HEK293T (cell line): ENCODE results near the gene FAM43A.

Experiments used
- CTCF ChIA-PET: fragments of 350-600 bp; formaldehyde crosslinking; extraction: SDS; loops from one replicate; lab custom pipeline; 2021; ENCODE audit warnings: antibody characterized with exemption, inconsistent platforms; lab: Yijun Ruan, JAX
- POLR2A ChIA-PET: fragments of 350-600 bp; formaldehyde crosslinking; extraction: SDS; loops from one replicate; lab custom pipeline; 2020; ENCODE audit warnings: antibody characterized with exemption, inconsistent platforms; lab: Yijun Ruan, JAX
- DNase-seq: peaks from one replicate; pipeline ENCODE4 v3.0.0; 2012; ENCODE audit warnings: mixed read lengths; ENCODE audit errors: extremely low spot score
- BHLHE40 ChIP-seq: fragments of 450-650 bp; IDR thresholded peaks from 2 replicates; pipeline ENCODE4 v1.6.1; 2016; ENCODE audit warnings: mild to moderate bottlenecking, moderate library complexity, borderline replicate concordance
- CTBP1 ChIP-seq: fragments of 450-650 bp; IDR thresholded peaks from 2 replicates; pipeline ENCODE4 v1.6.1; 2016; ENCODE audit warnings: borderline replicate concordance
- ELF4 ChIP-seq: fragments of 450-650 bp; IDR thresholded peaks from 2 replicates; pipeline ENCODE4 v1.6.1; 2017; ENCODE audit warnings: antibody characterized with exemption
- FOXA1 ChIP-seq: fragments of 450-650 bp; IDR thresholded peaks from 2 replicates; pipeline ENCODE4 v1.6.1; 2016; ENCODE audit warnings: mild to moderate bottlenecking
- FOXK2 ChIP-seq: fragments of 450-650 bp; IDR thresholded peaks from 2 replicates; pipeline ENCODE4 v1.6.1; 2016; ENCODE audit warnings: mild to moderate bottlenecking
- FOXM1 ChIP-seq: fragments of 450-650 bp; IDR thresholded peaks from 2 replicates; pipeline ENCODE4 v1.6.1; 2017; ENCODE audit warnings: mild to moderate bottlenecking, borderline replicate concordance
- HDGF ChIP-seq: fragments of 450-650 bp; IDR thresholded peaks from 2 replicates; pipeline ENCODE4 v1.6.1; 2017; ENCODE audit warnings: antibody characterized with exemption, borderline replicate concordance
- L3MBTL2 ChIP-seq: fragments of 450-650 bp; conservative IDR thresholded peaks from 2 replicates; pipeline ENCODE4 v1.6.1; 2016; ENCODE audit warnings: mild to moderate bottlenecking
- LEF1 ChIP-seq: fragments of 450-650 bp; IDR thresholded peaks from 2 replicates; pipeline ENCODE4 v1.6.1; 2017; ENCODE audit warnings: mild to moderate bottlenecking, borderline replicate concordance
- NFRKB ChIP-seq: fragments of 450-650 bp; IDR thresholded peaks from 2 replicates; pipeline ENCODE4 v1.6.1; 2016; ENCODE audit warnings: mild to moderate bottlenecking, moderate library complexity
- SP1 ChIP-seq: fragments of 450-650 bp; IDR thresholded peaks from 2 replicates; pipeline ENCODE4 v1.6.1; 2017
- SUZ12 ChIP-seq: fragments of 450-650 bp; IDR thresholded peaks from 2 replicates; pipeline ENCODE4 v1.6.1; 2016; ENCODE audit warnings: mild to moderate bottlenecking
- TARDBP ChIP-seq: fragments of 450-650 bp; IDR thresholded peaks from 2 replicates; pipeline ENCODE4 v1.6.1; 2016
- ZNF384 ChIP-seq: fragments of 450-650 bp; IDR thresholded peaks from 2 replicates; pipeline ENCODE4 v1.6.1; 2016
- TF ChIP-seq, protein P1 (sequence below): fragments of 450-650 bp; IDR thresholded peaks from 2 replicates; pipeline ENCODE4 v1.6.1; 2016

Gene FAM43A

DNA sequence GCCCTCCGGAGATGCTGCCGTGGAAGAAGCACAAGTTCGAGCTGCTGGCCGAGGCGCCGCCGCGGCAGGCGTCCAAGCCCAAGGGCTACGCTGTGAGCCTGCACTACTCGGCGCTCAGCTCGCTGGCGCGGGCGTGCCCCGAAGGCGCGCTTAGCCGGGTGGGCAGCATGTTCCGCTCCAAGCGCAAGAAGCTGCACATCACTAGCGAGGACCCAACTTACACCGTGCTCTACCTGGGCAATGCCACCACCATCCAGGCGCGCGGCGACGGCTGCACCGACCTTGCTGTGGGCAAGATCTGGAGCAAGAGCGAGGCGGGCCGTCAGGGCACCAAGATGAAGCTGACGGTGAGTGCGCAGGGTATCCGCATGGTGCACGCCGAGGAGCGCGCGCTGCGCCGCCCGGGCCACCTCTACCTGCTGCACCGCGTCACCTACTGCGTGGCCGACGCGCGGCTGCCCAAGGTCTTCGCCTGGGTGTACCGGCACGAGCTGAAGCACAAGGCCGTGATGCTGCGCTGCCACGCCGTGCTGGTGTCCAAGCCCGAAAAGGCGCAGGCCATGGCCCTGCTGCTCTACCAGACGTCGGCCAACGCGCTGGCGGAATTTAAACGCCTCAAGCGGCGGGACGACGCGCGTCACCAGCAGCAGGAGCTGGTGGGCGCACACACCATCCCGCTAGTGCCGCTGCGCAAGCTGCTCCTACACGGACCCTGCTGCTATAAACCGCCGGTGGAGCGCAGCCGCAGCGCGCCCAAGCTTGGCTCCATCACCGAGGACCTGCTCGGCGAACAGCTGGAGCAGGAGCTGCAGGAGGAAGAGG, 1.3 kb downstream of the FAM43A start:
- ChIA-PET POLR2A (interaction anchor here (0.8 to 1.7 kb wide), 5 partner anchors 15 to 583 kb away, joined by 3 to 4 read pairs (median 4); partner anchors contain the start of gene LSG1), CTCF (interaction anchor here (0.7 kb wide), 1 partner anchor 1388 kb away, joined by 3 read pairs; no protein-coding TSS in a partner anchor)
- TF ChIP-seq FOXA1: no peak
- no peak for TF ChIP-seq TARDBP
- no peak for TF ChIP-seq L3MBTL2
- TF ChIP-seq ELF4: no peak
- TF ChIP-seq HDGF: no peak
- TF ChIP-seq SUZ12: no peak
- TF ChIP-seq SP1: no peak
- TF ChIP-seq BHLHE40: no peak
- TF ChIP-seq, protein P1, sequence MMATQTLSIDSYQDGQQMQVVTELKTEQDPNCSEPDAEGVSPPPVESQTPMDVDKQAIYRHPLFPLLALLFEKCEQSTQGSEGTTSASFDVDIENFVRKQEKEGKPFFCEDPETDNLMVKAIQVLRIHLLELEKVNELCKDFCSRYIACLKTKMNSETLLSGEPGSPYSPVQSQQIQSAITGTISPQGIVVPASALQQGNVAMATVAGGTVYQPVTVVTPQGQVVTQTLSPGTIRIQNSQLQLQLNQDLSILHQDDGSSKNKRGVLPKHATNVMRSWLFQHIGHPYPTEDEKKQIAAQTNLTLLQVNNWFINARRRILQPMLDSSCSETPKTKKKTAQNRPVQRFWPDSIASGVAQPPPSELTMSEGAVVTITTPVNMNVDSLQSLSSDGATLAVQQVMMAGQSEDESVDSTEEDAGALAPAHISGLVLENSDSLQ: no peak
- TF ChIP-seq FOXM1: no peak
- TF ChIP-seq NFRKB: no peak
- no peak for TF ChIP-seq LEF1
- DNase-seq: no peak

DNA sequence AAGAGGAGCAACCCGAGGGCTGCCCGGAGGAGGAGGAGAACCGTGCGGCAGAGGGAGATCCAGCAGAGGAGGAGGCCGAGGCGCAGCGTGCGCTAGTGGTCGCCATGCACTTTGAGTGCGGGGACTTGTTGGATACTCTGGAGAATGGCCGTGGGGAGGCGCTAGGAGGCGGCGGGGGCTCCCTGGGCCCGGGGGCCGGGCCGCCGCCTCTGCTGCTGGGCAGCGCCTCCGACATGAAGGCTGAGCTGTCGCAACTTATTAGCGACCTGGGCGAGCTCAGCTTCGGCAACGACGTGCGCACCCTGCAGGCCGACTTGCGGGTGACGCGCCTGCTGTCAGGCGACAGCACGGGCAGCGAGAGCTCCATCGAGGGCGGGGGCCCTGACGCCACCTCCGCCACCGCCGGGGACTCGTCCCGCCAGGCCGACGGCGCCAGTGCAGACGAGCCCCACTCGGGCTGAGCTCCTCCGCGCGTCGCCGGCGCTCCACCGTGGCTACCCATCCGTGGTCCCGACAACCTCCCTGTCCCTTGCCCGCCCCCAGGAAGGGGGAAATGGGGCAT, 2.0 kb downstream of the FAM43A start:
- POLR2A ChIA-PET: interaction anchor here (0.7 to 1.7 kb wide), 5 partner anchors 16 to 582 kb away, joined by 3 to 4 read pairs (median 4); partner anchors contain the start of gene LSG1
- TF ChIP-seq ELF4 (no peak), BHLHE40 (no peak), HDGF (no peak), FOXK2 (no peak), FOXM1 (no peak), TARDBP (no peak), CTBP1 (no peak), NFRKB (no peak)
- TF ChIP-seq, protein P1: no peak
- CTCF ChIA-PET: interaction anchor here (0.7 kb wide), 1 partner anchor 1389 kb away, joined by 3 read pairs; no protein-coding TSS in a partner anchor
- peak; percentile 41 for DNase-seq

DNA sequence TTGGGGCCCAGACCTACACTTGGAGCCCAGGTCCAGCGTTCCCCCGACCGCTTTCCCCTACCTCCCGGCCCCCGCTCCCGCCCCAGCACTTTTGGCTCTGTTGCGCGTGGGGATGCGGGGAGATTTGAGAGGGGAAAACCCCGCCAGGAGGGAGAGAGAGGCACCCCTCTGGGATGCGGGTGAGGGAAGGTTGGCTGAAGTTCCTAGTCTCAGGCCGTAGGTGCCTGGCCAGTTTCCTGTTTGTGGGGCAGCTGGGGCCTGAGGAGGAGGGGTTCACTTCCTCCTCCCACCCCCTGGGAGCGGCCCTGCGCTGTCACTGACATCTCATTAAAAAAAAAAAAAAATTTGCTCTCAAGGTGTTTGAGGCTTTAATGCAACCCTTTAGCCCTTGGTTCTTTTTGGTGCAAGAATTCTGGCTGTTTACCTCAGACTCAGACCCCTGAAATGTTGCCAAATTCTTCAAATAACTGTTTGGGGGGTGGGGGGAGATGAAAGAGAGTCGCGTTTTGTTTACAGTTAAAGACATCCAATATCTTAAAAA, 2.6 kb downstream of the FAM43A start:
- CTCF ChIA-PET: interaction anchor here (0.7 kb wide), 1 partner anchor 1389 kb away, joined by 3 read pairs; no protein-coding TSS in a partner anchor
- DNase-seq: no peak
- no peak for TF ChIP-seq HDGF
- no peak for TF ChIP-seq NFRKB
- no peak for TF ChIP-seq ZNF384
- TF ChIP-seq FOXK2: no peak
- TF ChIP-seq FOXA1: no peak
- TF ChIP-seq SP1: no peak
- TF ChIP-seq BHLHE40: no peak
- POLR2A ChIA-PET: interaction anchor here (0.7 to 1.7 kb wide), 5 partner anchors 16 to 582 kb away, joined by 3 to 4 read pairs (median 4); partner anchors contain the start of gene LSG1

DNA sequence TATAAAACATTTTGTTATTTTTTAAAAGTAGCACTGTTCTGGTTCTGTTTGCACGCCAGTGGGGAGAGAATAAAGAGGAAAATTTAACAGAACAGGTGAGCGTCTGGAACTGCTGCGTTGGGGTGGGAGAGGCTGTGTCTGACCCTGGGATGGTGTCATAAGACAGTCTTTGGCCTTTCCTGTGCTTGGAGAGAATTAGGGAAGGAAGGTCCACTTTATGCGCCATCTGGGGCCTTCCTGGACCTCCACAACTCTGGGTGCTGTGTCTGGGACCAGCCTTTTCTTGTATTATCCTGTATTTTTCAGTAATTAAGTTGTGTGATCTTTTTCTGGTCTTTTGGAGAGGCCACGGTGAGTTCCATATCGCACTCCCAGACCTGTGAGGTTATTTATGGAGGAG, 3.3 kb downstream of the FAM43A start:
- POLR2A ChIA-PET: no interaction called here
- CTCF ChIA-PET: no interaction called here
- TF ChIP-seq FOXA1 (no peak), FOXM1 (no peak), CTBP1 (no peak), SUZ12 (no peak), LEF1 (no peak)
- TF ChIP-seq, protein P1: no peak
- no peak for DNase-seq

DNA sequence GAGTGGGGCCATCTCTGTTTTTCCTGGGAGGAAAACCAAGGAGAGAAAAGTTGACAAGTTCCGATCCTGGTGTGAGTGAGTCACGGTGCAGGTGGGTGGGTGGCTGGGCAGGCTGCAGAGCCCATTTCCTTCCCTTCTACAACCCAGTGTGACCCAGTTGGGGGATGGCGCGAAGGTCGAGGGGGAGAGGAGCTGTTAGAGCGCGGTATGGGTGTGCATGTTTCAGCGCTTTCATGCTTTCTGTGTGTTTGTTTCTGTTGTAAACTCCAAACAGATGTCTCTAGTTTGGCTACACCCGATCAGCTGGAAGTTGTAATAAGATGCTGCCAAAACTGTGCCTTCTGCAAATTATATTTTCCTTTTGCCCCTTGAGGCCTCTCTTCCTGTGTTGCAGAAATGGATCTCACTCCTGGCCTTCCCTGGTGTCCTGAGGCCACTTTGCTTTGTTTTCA, 3.8 kb downstream of the FAM43A start:
- TF ChIP-seq ZNF384: no peak
- no peak for TF ChIP-seq CTBP1
- TF ChIP-seq FOXM1: no peak
- no peak for TF ChIP-seq SUZ12
- no peak for TF ChIP-seq L3MBTL2
- no peak for TF ChIP-seq LEF1
- no peak for TF ChIP-seq SP1
- TF ChIP-seq NFRKB: no peak
- DNase-seq: no peak
- POLR2A ChIA-PET: no interaction called here
- CTCF ChIA-PET: no interaction called here

GRCh38 chr3:194690501-194691372, 5.1 kb downstream of the FAM43A start:
- ChIA-PET CTCF (no interaction called here), POLR2A (no interaction called here)
- TF ChIP-seq BHLHE40 (no peak), CTBP1 (no peak), HDGF (no peak), NFRKB (no peak)
- TF ChIP-seq, protein P1: peak; percentile 49; the same call in 1 of the 2 replicates
- DNase-seq: no peak
